Coronary artery (tissue), 2 donors: ENCODE measurements around the gene LTB4R.
A peak's percentile ranks its signal among the peaks of the same experiment; 100 is the strongest.

Experiments used
- DNase-seq: peaks from one replicate; pipeline ENCODE4 v3.0.0-alpha.2; 2017; ENCODE audit warnings: low spot score
- H3K27ac ChIP-seq, 2 donors: fragments of 200-600 bp; sonication (generic); one replicate each; pipeline ENCODE4 v1.5.1; 2016 to 2019
- H3K4me3 ChIP-seq: fragments of 200-600 bp; sonication (generic); 2 replicates; pipeline ENCODE4 v1.5.1; 2016; ENCODE audit warnings: mild to moderate bottlenecking, moderate library complexity
- TF ChIP-seq, protein P1 (sequence below): fragments of 200-600 bp; sonication (generic); IDR thresholded peaks from one replicate; pipeline ENCODE4 v1.5.1; 2019; ENCODE audit warnings: antibody characterized with exemption

LTB4R gene, protein sequence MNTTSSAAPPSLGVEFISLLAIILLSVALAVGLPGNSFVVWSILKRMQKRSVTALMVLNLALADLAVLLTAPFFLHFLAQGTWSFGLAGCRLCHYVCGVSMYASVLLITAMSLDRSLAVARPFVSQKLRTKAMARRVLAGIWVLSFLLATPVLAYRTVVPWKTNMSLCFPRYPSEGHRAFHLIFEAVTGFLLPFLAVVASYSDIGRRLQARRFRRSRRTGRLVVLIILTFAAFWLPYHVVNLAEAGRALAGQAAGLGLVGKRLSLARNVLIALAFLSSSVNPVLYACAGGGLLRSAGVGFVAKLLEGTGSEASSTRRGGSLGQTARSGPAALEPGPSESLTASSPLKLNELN

DNA sequence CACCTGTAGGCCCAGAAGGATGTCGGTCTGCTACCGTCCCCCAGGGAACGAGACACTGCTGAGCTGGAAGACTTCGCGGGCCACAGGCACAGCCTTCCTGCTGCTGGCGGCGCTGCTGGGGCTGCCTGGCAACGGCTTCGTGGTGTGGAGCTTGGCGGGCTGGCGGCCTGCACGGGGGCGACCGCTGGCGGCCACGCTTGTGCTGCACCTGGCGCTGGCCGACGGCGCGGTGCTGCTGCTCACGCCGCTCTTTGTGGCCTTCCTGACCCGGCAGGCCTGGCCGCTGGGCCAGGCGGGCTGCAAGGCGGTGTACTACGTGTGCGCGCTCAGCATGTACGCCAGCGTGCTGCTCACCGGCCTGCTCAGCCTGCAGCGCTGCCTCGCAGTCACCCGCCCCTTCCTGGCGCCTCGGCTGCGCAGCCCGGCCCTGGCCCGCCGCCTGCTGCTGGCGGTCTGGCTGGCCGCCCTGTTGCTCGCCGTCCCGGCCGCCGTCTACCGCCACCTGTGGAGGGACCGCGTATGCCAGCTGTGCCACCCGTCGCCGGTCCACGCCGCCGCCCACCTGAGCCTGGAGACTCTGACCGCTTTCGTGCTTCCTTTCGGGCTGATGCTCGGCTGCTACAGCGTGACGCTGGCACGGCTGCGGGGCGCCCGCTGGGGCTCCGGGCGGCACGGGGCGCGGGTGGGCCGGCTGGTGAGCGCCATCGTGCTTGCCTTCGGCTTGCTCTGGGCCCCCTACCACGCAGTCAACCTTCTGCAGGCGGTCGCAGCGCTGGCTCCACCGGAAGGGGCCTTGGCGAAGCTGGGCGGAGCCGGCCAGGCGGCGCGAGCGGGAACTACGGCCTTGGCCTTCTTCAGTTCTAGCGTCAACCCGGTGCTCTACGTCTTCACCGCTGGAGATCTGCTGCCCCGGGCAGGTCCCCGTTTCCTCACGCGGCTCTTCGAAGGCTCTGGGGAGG lies at the start of gene LTB4R:
Gene LTB4R, plus strand, starts transcription at position 857 of the 959 bp plus-strand sequence. CDS start 4,150 bp downstream, outside the sequence.
- H3K27ac ChIP-seq, result peak within 1 kb of the TSS; percentile 25 to 88
- TF ChIP-seq, protein P1, sequence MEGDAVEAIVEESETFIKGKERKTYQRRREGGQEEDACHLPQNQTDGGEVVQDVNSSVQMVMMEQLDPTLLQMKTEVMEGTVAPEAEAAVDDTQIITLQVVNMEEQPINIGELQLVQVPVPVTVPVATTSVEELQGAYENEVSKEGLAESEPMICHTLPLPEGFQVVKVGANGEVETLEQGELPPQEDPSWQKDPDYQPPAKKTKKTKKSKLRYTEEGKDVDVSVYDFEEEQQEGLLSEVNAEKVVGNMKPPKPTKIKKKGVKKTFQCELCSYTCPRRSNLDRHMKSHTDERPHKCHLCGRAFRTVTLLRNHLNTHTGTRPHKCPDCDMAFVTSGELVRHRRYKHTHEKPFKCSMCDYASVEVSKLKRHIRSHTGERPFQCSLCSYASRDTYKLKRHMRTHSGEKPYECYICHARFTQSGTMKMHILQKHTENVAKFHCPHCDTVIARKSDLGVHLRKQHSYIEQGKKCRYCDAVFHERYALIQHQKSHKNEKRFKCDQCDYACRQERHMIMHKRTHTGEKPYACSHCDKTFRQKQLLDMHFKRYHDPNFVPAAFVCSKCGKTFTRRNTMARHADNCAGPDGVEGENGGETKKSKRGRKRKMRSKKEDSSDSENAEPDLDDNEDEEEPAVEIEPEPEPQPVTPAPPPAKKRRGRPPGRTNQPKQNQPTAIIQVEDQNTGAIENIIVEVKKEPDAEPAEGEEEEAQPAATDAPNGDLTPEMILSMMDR, result no peak
- DNase-seq, result no peak
- H3K4me3 ChIP-seq, result peak within 1 kb of the TSS; percentile 84

GRCh38 chr14:24261969-24262327 lies 49.4 kb upstream of the LTB4R start:
- DNase-seq, result no peak
- TF ChIP-seq, protein P1, result no peak
- Histone ChIP-seq H3K4me3 (no peak overlapping the region), H3K27ac (no peak overlapping the region)

DNA sequence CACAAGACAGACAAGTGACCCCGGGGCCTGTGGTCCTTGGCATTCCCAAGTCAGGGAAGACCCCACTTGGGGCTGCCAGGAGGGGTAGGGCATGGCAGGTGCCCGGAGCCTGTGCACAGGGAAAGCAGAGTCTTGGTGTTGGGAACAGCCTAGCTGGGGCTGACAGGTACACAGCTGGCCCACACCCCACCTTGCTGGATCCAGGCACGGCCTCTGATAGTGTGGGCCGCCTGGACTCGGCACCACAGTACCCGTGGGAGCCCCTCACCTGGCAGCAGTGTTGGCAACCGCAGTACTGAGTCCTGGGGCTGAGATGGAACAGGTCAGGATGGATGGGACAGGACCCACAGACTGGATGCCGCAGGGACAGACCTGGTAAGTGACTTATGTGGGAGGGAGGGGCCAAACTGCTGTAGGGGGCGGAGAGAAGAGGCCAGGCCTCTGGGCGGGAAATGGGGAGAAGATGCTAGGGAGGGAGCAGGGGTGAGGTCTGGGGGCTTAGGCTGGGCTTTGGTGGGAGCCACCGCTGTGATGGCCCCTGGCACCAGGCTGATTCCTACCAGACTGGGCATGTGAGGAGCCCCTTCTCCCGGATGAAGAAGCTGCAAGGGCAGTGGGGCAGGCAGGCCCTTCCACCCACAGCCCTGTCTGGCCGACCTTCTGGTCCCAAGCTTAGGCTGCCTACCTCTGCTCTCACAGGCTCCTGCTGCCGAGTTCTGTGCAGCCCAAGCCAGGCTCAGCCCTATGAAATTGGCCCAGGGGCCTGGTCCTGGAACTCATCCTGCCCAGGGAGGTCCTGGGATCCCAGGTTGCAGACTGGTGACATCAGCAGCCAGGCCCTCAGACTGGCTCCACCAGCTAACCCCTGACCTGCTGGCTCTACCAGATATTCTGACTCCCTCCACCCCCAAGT lies 48.2 kb upstream of the LTB4R start, which contains the start of gene TGM1:
Gene TGM1, minus strand, starts transcription at position 357 of the 913 bp plus-strand sequence. CDS start 825 bp downstream, outside the sequence.
- Histone ChIP-seq H3K4me3 (no peak within 1 kb of the TSS), H3K27ac (no peak within 1 kb of the TSS)
- TF ChIP-seq, protein P1, result no peak
- no peak for DNase-seq

DNA sequence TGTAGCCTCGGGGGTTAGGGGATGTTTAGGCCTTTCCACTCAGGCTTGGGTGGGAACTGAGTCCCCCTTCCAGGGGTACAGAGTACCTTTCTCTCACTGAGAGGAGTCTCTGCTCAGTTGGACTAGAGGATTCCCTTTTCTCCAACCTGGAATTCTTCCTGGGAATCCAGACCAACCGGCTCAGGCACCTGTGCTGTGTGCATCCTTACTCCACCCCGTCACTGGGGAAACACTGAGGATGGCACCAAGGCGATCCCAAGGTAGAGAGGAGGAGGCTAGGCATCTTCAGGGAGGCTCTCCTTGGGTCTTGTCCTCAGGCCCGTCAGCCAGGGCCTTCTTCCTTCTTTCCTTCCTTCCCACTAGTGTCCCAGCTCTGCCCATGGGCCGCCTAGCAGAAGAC lies 47.5 kb upstream of the LTB4R start:
- DNase-seq, result no peak
- TF ChIP-seq, protein P1, result no peak
- Histone ChIP-seq H3K27ac (no peak overlapping the region), H3K4me3 (no peak overlapping the region)

DNA sequence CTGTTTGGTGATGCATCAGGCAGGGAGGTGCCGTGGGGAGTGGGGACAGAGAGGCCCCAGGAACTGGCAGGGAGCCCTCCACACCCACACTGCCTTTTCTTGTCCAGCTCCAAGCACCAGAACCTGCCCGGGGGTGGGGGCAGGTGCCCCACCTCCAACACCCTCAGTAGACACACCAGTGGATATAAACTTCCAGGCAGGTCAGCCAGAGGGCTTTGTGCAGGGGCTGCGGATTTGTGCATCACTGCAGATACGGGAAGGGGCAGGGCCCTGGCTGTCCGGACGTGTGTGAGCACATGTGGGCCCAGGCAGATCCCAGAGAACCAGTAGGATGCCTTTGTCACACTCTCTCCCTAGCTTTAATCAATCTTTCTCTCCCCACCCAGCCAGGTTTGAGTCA lies 47.0 kb upstream of the LTB4R start:
- H3K4me3 ChIP-seq, result no peak overlapping the region
- no peak for DNase-seq
- H3K27ac ChIP-seq, result no peak overlapping the region
- TF ChIP-seq, protein P1, result no peak
